GM21423 (cell line): ENCODE measurements around the gene NSFL1C.

Experiments
- ATAC-seq: cut with Tn5 transposase; IDR thresholded peaks from one replicate; pipeline ENCODE4 v1.9.1; 2021; ENCODE audit warnings: mild to moderate bottlenecking, moderate library complexity; ENCODE audit not compliant: unreplicated experiment

The NSFL1C gene

GRCh38 chr20:1394686-1395085 lies 72.0 kb downstream of the NSFL1C start:
- no peak for ATAC-seq

- no peak for ATAC-seq
These were observed 73.2 kb downstream of the NSFL1C start for GRCh38 chr20:1393507-1393882.

GRCh38 chr20:1392693-1393506 lies 73.7 kb downstream of the NSFL1C start, which contains the start of gene FKBP1A:
Gene FKBP1A, minus strand, starts transcription at chr20:1393054. Its CDS starts 56 bp downstream, at chr20:1392998.
- ATAC-seq = peak; percentile 84

DNA sequence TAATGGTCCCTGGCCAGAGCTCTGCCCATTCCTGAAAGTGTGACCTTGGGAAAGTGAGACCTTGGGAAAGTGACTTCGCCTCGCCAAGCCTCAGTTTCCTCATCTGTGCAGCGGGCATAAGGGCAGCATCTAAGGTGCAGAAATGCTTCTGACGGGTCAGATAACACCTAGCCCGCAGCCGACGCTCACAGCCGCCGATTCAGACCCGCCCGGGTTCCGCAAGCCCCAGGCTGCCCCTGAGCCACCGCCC lies 74.3 kb downstream of the NSFL1C start:
- ATAC-seq = peak; percentile 14
